Activated T-helper 9 cell treated with anti-CD3 and anti-CD28 coated beads, Interleukin-2, amount 50 U/mL, for 16 hours (primary cell): Measurements from ENCODE around the gene PHF14.

ENCODE experiments used
- DNase-seq: peaks from one replicate; pipeline ENCODE4 v3.0.0-alpha.2; 2020; ENCODE audit warnings: low read depth

PHF14 gene

DNA sequence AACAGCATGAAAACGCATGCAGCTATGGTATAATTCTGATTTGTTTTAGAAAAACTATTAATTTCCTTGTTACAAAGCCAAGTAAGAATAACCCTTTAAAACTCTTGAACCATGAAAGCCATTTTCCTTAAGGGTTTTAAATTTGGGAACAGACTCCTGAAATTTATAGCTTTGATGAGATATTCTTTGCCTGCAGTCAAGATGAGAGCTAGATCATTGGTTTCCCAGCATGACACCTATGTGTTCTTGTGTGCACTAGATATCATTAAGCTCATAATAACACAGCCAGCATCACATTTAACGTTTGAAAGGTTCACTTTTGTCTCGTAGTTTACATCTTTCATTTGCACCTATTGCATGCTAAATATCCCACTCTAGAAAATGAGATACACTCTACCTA, 202.2 kb downstream of the PHF14 start:
- no peak for DNase-seq

DNA sequence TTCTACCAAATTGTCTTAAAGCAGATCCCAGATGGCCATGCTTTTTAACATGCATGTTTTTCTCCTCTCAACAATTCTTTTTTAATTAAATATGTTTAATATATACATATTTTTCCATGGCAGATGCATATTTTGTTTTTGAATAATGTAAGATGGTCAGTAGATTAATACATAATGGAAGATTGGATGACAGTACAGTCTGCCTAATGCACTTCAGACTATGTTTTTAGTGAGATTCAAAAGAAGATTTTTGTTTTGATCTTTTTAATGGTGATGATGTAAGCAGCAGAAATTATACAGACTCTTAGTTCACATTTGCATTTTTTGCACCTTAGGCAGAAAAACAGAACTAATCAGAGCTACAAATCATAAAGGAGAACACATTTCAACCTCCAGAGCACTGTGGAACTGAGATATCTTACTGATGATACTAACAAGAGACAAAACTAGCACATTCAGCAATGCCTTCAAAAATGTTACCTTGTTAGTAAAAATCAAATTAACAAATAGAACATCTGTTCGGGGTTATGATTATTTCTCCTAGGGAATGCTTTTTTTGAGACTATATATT, 203.4 kb downstream of the PHF14 start:
- no peak for DNase-seq

- no peak for DNase-seq
Measured at GRCh38 chr7:11177793-11178192, 204.1 kb downstream of the PHF14 start.

DNA sequence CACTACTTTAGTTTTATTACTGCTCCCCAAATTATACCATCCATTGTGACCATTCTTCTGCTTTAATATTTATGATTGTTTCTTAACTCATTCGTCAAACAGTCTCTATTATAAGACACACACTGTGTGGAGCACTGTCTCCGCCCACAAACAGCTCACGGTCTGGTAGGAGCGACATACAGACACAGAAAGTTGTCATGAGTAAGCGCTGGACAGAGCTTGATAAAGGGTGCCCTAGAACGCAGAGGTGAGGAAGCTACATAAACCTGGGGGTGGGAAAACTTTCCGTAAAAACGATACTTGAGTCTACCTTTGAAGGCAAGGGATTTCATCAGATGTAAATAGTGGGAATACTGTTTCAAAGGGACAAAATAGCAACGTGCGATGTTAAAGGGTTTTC, 207.9 kb downstream of the PHF14 start:
- no peak for DNase-seq

GRCh38 chr7:11182736-11183135, 209.1 kb downstream of the PHF14 start:
- DNase-seq = no peak

GRCh38 chr7:11185179-11185815, 211.6 kb downstream of the PHF14 start:
- no peak for DNase-seq

- no peak for DNase-seq
Measured at GRCh38 chr7:11188529-11189310, 215.0 kb downstream of the PHF14 start.

DNA sequence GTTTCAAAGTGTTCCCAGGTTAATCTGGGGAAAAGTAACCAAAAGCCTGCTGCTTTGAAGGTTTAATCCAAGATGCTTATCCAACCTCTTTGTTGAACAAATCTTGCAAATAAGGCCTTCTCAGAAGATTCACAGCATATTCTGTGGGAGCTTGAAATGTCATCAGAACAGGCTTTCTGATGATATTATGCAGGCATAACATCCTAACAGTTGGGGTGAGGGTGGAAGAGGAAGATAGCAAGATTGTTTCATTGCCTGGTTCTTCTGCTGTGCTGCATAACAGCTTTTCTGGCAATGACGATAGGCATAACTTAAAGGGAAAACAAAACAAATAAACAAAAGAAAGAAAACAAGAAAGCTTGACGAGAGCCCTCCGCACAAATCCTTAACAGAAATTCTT, 217.4 kb downstream of the PHF14 start:
- DNase-seq = no peak

GRCh38 chr7:11191574-11192220, 218.0 kb downstream of the PHF14 start:
- DNase-seq = no peak

GRCh38 chr7:11192506-11192905, 218.8 kb downstream of the PHF14 start:
- DNase-seq = no peak

- DNase-seq = no peak
Measured at GRCh38 chr7:11193131-11193867, 219.6 kb downstream of the PHF14 start.

GRCh38 chr7:11193888-11194287, 220.2 kb downstream of the PHF14 start:
- no peak for DNase-seq

DNA sequence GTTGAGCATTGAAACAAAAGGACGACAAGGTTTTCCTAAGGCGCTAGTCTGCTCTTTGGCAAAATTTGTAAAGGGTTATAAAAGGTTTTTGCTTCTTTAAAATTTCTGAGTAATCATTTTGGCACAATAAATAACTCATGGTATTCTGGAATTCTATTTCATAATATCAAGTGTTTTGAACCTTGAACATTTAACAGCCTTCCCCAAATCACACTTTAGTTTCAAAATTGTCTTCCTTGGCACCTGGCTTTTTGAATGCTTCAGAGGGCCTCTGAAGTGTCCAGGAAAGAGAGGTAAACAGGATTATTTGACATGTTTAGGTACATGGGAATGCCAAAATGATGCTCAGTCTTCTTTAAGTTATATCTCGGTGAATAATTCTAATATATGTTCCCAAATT, 220.8 kb downstream of the PHF14 start:
- no peak for DNase-seq

- no peak for DNase-seq
Measured at GRCh38 chr7:11195502-11195901, 221.8 kb downstream of the PHF14 start.

GRCh38 chr7:11196143-11196542, 222.5 kb downstream of the PHF14 start:
- no peak for DNase-seq

GRCh38 chr7:11203224-11203623, 229.6 kb downstream of the PHF14 start:
- no peak for DNase-seq

GRCh38 chr7:11203683-11204082, 230.0 kb downstream of the PHF14 start:
- DNase-seq = no peak

DNA sequence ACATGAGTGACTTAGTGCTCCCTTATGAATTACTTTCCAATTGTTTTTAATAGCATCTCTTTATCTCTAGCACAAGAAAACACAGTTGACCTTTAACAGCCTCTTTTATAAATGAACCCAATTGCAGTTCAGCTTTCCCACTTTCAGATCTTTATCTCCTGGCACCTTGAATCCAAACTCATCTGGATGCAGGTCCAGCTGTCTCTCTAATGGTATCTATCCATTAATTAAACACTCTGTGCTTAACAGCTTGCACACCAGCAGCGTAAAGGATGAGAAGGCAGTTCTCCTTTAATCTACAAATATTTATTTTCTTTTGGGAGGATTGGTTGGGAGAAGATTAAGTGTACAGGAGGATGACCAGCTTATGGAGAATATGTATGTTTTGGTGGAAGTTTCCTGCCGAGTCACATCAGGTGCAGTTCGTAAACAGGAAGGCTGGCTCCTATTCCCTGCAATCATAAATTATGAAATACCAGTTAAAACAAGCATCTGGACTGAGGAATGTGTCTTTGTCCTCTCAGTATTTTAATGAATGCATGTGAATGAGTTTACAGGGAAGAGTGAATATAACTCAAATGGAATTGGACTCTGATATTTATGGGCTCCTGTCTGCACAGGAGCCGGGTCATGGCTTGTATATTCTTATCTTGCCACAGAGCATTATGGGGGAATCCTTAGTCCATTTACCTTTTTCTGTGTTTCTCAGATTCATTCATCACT, 232.7 kb downstream of the PHF14 start:
- no peak for DNase-seq

- no peak for DNase-seq
Measured at GRCh38 chr7:11207565-11207964, 233.9 kb downstream of the PHF14 start.

- no peak for DNase-seq
Measured at GRCh38 chr7:11208883-11209465, 235.3 kb downstream of the PHF14 start.

GRCh38 chr7:11210374-11210773, 236.7 kb downstream of the PHF14 start:
- no peak for DNase-seq
